CD4-positive, alpha-beta T cell treated with Interleukin-6 at 100 ng/mL for 8 hours (primary cell): ENCODE results near the gene MAGI3.
"Not testable (repeated sequence)": the region's sequence is repeated elsewhere in the genome, so short reads cannot be mapped to it uniquely, and the experiment has no call there.

Experiments used
- DNase-seq: peaks from one replicate; pipeline ENCODE4 v3.0.0-alpha.2; 2020; ENCODE audit warnings: mixed read lengths, low spot score

MAGI3 gene

GRCh38 chr1:113579256-113580018 lies 189.1 kb downstream of the MAGI3 start:
- DNase-seq: no peak

- DNase-seq: no peak
Measured at GRCh38 chr1:113581323-113581722, 191.0 kb downstream of the MAGI3 start.

- no peak for DNase-seq
Measured at GRCh38 chr1:113582084-113582483, 191.8 kb downstream of the MAGI3 start.

- DNase-seq: no peak
Measured at GRCh38 chr1:113587475-113587874, 197.2 kb downstream of the MAGI3 start.

- no peak for DNase-seq
Measured at GRCh38 chr1:113592230-113592629, 201.9 kb downstream of the MAGI3 start.

GRCh38 chr1:113593550-113594297 lies 203.4 kb downstream of the MAGI3 start:
- DNase-seq: no peak

GRCh38 chr1:113604466-113604865 lies 214.2 kb downstream of the MAGI3 start:
- DNase-seq: not testable (repeated sequence)

GRCh38 chr1:113605146-113605545 lies 214.8 kb downstream of the MAGI3 start:
- DNase-seq: no peak

GRCh38 chr1:113608399-113608798 lies 218.1 kb downstream of the MAGI3 start:
- no peak for DNase-seq

GRCh38 chr1:113610372-113610771 lies 220.1 kb downstream of the MAGI3 start:
- DNase-seq: no peak

GRCh38 chr1:113615425-113615824 lies 225.1 kb downstream of the MAGI3 start:
- no peak for DNase-seq

- DNase-seq: no peak
Measured at GRCh38 chr1:113616156-113616555, 225.8 kb downstream of the MAGI3 start.

GRCh38 chr1:113617438-113618141 lies 227.3 kb downstream of the MAGI3 start:
- DNase-seq: no peak

- no peak for DNase-seq
Measured at GRCh38 chr1:113628997-113629396, 238.7 kb downstream of the MAGI3 start.

- DNase-seq: no peak
Measured at GRCh38 chr1:113630340-113631327, 240.3 kb downstream of the MAGI3 start.

GRCh38 chr1:113641396-113641795 lies 251.1 kb downstream of the MAGI3 start:
- DNase-seq: no peak

GRCh38 chr1:113647164-113647563 lies 256.8 kb downstream of the MAGI3 start:
- no peak for DNase-seq

GRCh38 chr1:113648478-113648877 lies 258.2 kb downstream of the MAGI3 start:
- no peak for DNase-seq

GRCh38 chr1:113652771-113653170 lies 262.5 kb downstream of the MAGI3 start:
- DNase-seq: no peak

- no peak for DNase-seq
Measured at GRCh38 chr1:113653741-113654140, 263.4 kb downstream of the MAGI3 start.

- DNase-seq: no peak
Measured at GRCh38 chr1:113654883-113655282, 264.6 kb downstream of the MAGI3 start.

- DNase-seq: no peak
Measured at GRCh38 chr1:113657126-113657525, 266.8 kb downstream of the MAGI3 start.
